ENCODE data around the gene HS3ST2. TPM values are rescaled to one million over a fixed set of nuclear protein-coding genes. Genes with fewer than 3 reads are reported as not detected.

The HS3ST2 gene
- total RNA-seq (2014; rRNA removed; shearing (Covaris generic)) (2.3 and 3.2 TPM in 2 replicates), polyA plus RNA-seq (2016; fragmentation: Nextera tagmentation; extraction: Ambion mirVana) (1.4 and 2.1 TPM in 2 replicates)
- long read RNA-seq, partial matches to known transcripts = 0 of 2 reads
- long read RNA-seq, other reads (novel, unspliced or antisense) = 0 of 2 reads

GRCh38 chr16:22813948-22814710 lies at the start of gene HS3ST2:
HS3ST2 (plus strand) TSS chr16:22814162; CDS start chr16:22814611, 449 bp downstream.
- peak within 1 kb of the TSS; percentile 94 for H3K4me2 ChIP-seq
- peaks cover 30% of the 10 kb centered on the region for H3K27me3 Mint-ChIP-seq (ENCODE audit: insufficient read depth, low read depth, poor library complexity)
- peak within 1 kb of the TSS; percentile 87 for H3K4me3 ChIP-seq
- H3F3A ChIP-seq (replicated peaks; ENCODE audit: low read depth) = no peaks in the 10 kb centered on the region
- H3K9me2 ChIP-seq (ENCODE audit: insufficient read depth) = no peaks in the 10 kb centered on the region
- no peak within 1 kb of the TSS; the same call in 1 of the 2 replicates for H3K27ac Mint-ChIP-seq
- H3K4me3 Mint-ChIP-seq = peak within 1 kb of the TSS; percentile 81
- H3K36me3 ChIP-seq (ENCODE audit: insufficient read depth) = no peaks in the 10 kb centered on the region
- DNase-seq (ENCODE audit: low spot score) (peak; percentile 90), ATAC-seq (peak; percentile 73)
- H3K27me3 ChIP-seq (ENCODE audit: insufficient read depth) = peaks cover 24% of the 10 kb centered on the region
- H3K27ac ChIP-seq (ENCODE audit: low read depth) = no peak within 1 kb of the TSS
- H4K20me1 ChIP-seq (replicated peaks; ENCODE audit: insufficient read depth) = peaks cover 3% of the 10 kb centered on the region
- no peaks in the 10 kb centered on the region; the same call in 2 of the 3 replicates for H3K36me3 Mint-ChIP-seq (ENCODE audit: low read depth)
- H3K4me1 ChIP-seq (ENCODE audit: insufficient read depth) = no peaks in the 10 kb centered on the region
- peak within 1 kb of the TSS; percentile 96 for H2AFZ ChIP-seq
- no peaks in the 10 kb centered on the region; the same call in 1 of the 2 replicates for H3K79me2 ChIP-seq (replicated peaks; ENCODE audit: insufficient read depth)
- TF ChIP-seq STAT1 (IDR thresholded peaks at IDR 0.05; ENCODE audit: unreplicated experiment) = no peak
- peak; percentile 26 for TF ChIP-seq REST (IDR thresholded peaks at IDR 0.05; ENCODE audit: unreplicated experiment)
- TF ChIP-seq CREB1 (CRISPR knock-in tag; IDR thresholded peaks at IDR 0.05; ENCODE audit: low read depth) = peak; percentile 62
- TF ChIP-seq CTCF (conservative IDR thresholded peaks at IDR 0.05; ENCODE audit: low read depth in 2 of 2) = peak; percentile 24 to 52; a peak in 3 of 4 replicates
- TF ChIP-seq EZH2phosphoT487 (IDR thresholded peaks at IDR 0.05; ENCODE audit: unreplicated experiment) = no peak
- TF ChIP-seq ETS1 (IDR thresholded peaks at IDR 0.05) = 0 out of 2 replicates have a peak, but pooled peaks have one; percentile 21
- H3K4me1 Mint-ChIP-seq = peaks cover 3% of the 10 kb centered on the region
- H3K9me3 Mint-ChIP-seq = no peaks in the 10 kb centered on the region

Measured in GM23338 (cell line).